H1 (cell line): ENCODE data around the gene CAMTA1. TPM values are rescaled to one million over a fixed set of nuclear protein-coding genes. Genes with fewer than 3 reads are reported as not detected.

Experiments
- CTCF ChIA-PET: fragments of 300-600 bp; sonication (Branson Sonifier 250); formaldehyde crosslinking; loops from one replicate; lab custom pipeline; 2021; ENCODE audit not compliant: partially characterized antibody; lab: Charles Lee
- POLR2A ChIA-PET: fragments of 300-600 bp; sonication (Branson Sonifier 250); formaldehyde crosslinking; loops from one replicate; lab custom pipeline; 2021; ENCODE audit warnings: inconsistent platforms; ENCODE audit not compliant: partially characterized antibody; lab: Charles Lee
- DNase-seq, 2 experiments: peaks; one replicate each; pipeline versions ENCODE4 v3.0.0 to v3.0.0-alpha.2; 2010 to 2022; ENCODE audit warnings: low spot score in 2 of 2, low read depth in 1 of 2, mixed read lengths in 1 of 2
- FAIRE-seq: peaks from 2 replicates; lab custom pipeline; 2011; peaks lifted over from hg19 to GRCh38; lab: Jason Lieb, UNC
- H2AFZ ChIP-seq: 2 replicates; pipeline ENCODE4 v1.8.1; 2012; ENCODE audit warnings: low read length, inconsistent platforms
- H2AK5ac ChIP-seq: 2 replicates; pipeline ENCODE4 v1.6.1; 2013; ENCODE audit warnings: low read depth, low read length
- H2BK120ac ChIP-seq: replicated peaks from 2 replicates; pipeline ENCODE3; 2013; ENCODE audit warnings: low read depth, low read length, inconsistent platforms
- H2BK12ac ChIP-seq: 2 replicates; pipeline ENCODE4 v1.6.1; 2013; ENCODE audit warnings: low read depth, low read length
- H2BK15ac ChIP-seq: 2 replicates; pipeline ENCODE4 v1.6.1; 2013; ENCODE audit warnings: low read length
- H2BK20ac ChIP-seq: 2 replicates; pipeline ENCODE4 v1.6.1; 2013; ENCODE audit warnings: low read length
- H2BK5ac ChIP-seq: 2 replicates; pipeline ENCODE4 v1.6.1; 2013; ENCODE audit warnings: low read depth, low read length
- H3K14ac ChIP-seq: 2 replicates; pipeline ENCODE4 v1.6.1; 2013; ENCODE audit warnings: inconsistent platforms; ENCODE audit not compliant: insufficient read length
- H3K18ac ChIP-seq: 2 replicates; pipeline ENCODE4 v1.6.1; 2013; ENCODE audit warnings: low read length; ENCODE audit errors: extremely low read depth
- H3K23ac ChIP-seq: 2 replicates; pipeline ENCODE4 v1.6.1; 2013; ENCODE audit warnings: inconsistent platforms; ENCODE audit not compliant: insufficient read length
- H3K23me2 ChIP-seq: 2 replicates; pipeline ENCODE4 v1.6.1; 2013; ENCODE audit warnings: low read depth, low read length
- H3K27ac ChIP-seq: 2 replicates; pipeline ENCODE4 v1.6.1; 2011; ENCODE audit warnings: low read depth, low read length, inconsistent platforms
- H3K27me3 ChIP-seq, 4 experiments: replicated peaks in 1 of 4; 1 replicate in 1 of 4; 2 replicates in 3 of 4; pipeline versions ENCODE4 v1.6.1 to v1.8.1; 2011 to 2013; ENCODE audit warnings: low read length in 3 of 4, mild to moderate bottlenecking in 3 of 4, inconsistent platforms in 2 of 4, mixed read lengths in 2 of 4, moderate library complexity in 1 of 4; ENCODE audit not compliant: control insufficient read depth in 3 of 4, insufficient read depth in 3 of 4; ENCODE audit errors: extremely low read depth in 1 of 4
- H3K36me3 ChIP-seq, 4 experiments: 2 replicates each; pipeline versions ENCODE4 v1.6.1 to v1.8.1; 2011 to 2013; ENCODE audit warnings: mild to moderate bottlenecking in 4 of 4, low read length in 3 of 4, moderate library complexity in 2 of 4, control low read depth in 1 of 4, inconsistent platforms in 1 of 4; ENCODE audit not compliant: insufficient read depth in 4 of 4, control insufficient read depth in 2 of 4
- H3K4ac ChIP-seq: replicated peaks from 2 replicates; pipeline ENCODE3; 2013; ENCODE audit warnings: low read length, low read depth, mixed read lengths, inconsistent platforms; ENCODE audit not compliant: insufficient read length
- H3K4me1 ChIP-seq, 4 experiments: replicated peaks in 1 of 4; 1 replicate in 1 of 4; 2 replicates in 3 of 4; pipeline versions ENCODE4 v1.6.1 to v1.8.1; 2011 to 2013; ENCODE audit warnings: low read length in 3 of 4, inconsistent platforms in 2 of 4, mixed read lengths in 1 of 4; ENCODE audit not compliant: insufficient read depth in 4 of 4, control insufficient read depth in 3 of 4
- H3K4me2 ChIP-seq, 2 experiments: 2 replicates each; pipeline versions ENCODE4 v1.6.1 to v1.8.1; 2011 to 2013; ENCODE audit warnings: low read depth in 2 of 2, low read length in 2 of 2, control low read depth in 1 of 2, inconsistent platforms in 1 of 2, mild to moderate bottlenecking in 1 of 2; ENCODE audit not compliant: insufficient read depth in 1 of 2
- H3K4me3 ChIP-seq, 4 experiments: fragments of 200-600, 300-600 bp in 1 of 4; sonication (generic), shearing (Covaris generic), sonication (Bioruptor Twin) in 1 of 4; 2 replicates each; pipeline versions ENCODE4 v1.5.1 to v1.8.1; 2011 to 2016; ENCODE audit warnings: low read length in 4 of 4, low read depth in 3 of 4, control low read depth in 2 of 4, inconsistent platforms in 2 of 4, mild to moderate bottlenecking in 2 of 4, mixed read lengths in 1 of 4, moderate library complexity in 1 of 4; ENCODE audit not compliant: insufficient read depth in 2 of 4; ENCODE audit errors: extremely low read depth in 1 of 4
- H3K56ac ChIP-seq: replicated peaks from 2 replicates; pipeline ENCODE3; 2013; ENCODE audit warnings: low read depth, mild to moderate bottlenecking, mixed read lengths, low read length, inconsistent platforms; ENCODE audit not compliant: insufficient read length
- H3K79me1 ChIP-seq: 2 replicates; pipeline ENCODE4 v1.6.1; 2013; ENCODE audit warnings: low read depth, low read length, control low read depth
- H3K79me2 ChIP-seq, 2 experiments: 2 replicates each; pipeline versions ENCODE4 v1.6.1 to v1.8.1; 2012 to 2013; ENCODE audit warnings: low read length in 2 of 2, mild to moderate bottlenecking in 2 of 2, inconsistent platforms in 1 of 2; ENCODE audit not compliant: insufficient read depth in 2 of 2, control insufficient read depth in 1 of 2
- H3K9ac ChIP-seq, 4 experiments: replicated peaks in 1 of 4; 1 replicate in 1 of 4; 2 replicates in 3 of 4; pipeline versions ENCODE4 v1.6.1 to v1.8.1; 2011 to 2013; ENCODE audit warnings: low read depth in 3 of 4, low read length in 3 of 4, control low read depth in 2 of 4, mild to moderate bottlenecking in 2 of 4, moderate library complexity in 2 of 4, inconsistent platforms in 1 of 4; ENCODE audit errors: extremely low read depth in 1 of 4
- H3K9me3 ChIP-seq, 2 experiments: 2 replicates each; pipeline versions ENCODE4 v1.6.1 to v1.8.1; 2012 to 2013; ENCODE audit warnings: mild to moderate bottlenecking in 2 of 2, moderate library complexity in 2 of 2, control low read depth in 1 of 2, inconsistent platforms in 1 of 2, low read depth in 1 of 2, low read length in 1 of 2, mixed read lengths in 1 of 2; ENCODE audit not compliant: insufficient read depth in 2 of 2
- H4K20me1 ChIP-seq, 2 experiments: replicated peaks in 1 of 2; 2 replicates each; pipeline versions ENCODE3 to v1.8.1; 2011 to 2013; ENCODE audit warnings: inconsistent platforms in 2 of 2, low read length in 2 of 2, mild to moderate bottlenecking in 1 of 2; ENCODE audit not compliant: insufficient read depth in 2 of 2, control insufficient read depth in 1 of 2
- H4K5ac ChIP-seq: 2 replicates; pipeline ENCODE4 v1.6.1; 2013; ENCODE audit warnings: low read length, low read depth, mixed read lengths, inconsistent platforms; ENCODE audit not compliant: insufficient read length
- H4K8ac ChIP-seq: 2 replicates; pipeline ENCODE4 v1.8.0; 2013; ENCODE audit warnings: mild to moderate bottlenecking, moderate library complexity, low read length, inconsistent platforms; ENCODE audit not compliant: insufficient read depth; ENCODE audit errors: extremely low read depth
- H4K91ac ChIP-seq: replicated peaks from 2 replicates; pipeline ENCODE3; 2013; ENCODE audit warnings: low read length, mixed read lengths, inconsistent platforms; ENCODE audit not compliant: insufficient read length
- CEBPB ChIP-seq: IDR thresholded peaks from 2 replicates; pipeline ENCODE4 v1.6.1; 2012; ENCODE audit warnings: low read depth, low read length
- CHD1 ChIP-seq: IDR thresholded peaks from 2 replicates; pipeline ENCODE4 v1.6.1; 2012; ENCODE audit warnings: low read depth, low read length, improper control_type of control experiment
- HDAC2 ChIP-seq, 2 experiments: fragments of 300-600 bp in 1 of 2; sonication (generic) in 1 of 2; IDR thresholded peaks; 2 replicates each; pipeline ENCODE4 v1.6.1; 2011 to 2012; ENCODE audit warnings: low read depth in 2 of 2, low read length in 2 of 2, mild to moderate bottlenecking in 2 of 2, moderate library complexity in 2 of 2, borderline replicate concordance in 1 of 2, inconsistent platforms in 1 of 2
- POU5F1 ChIP-seq: IDR thresholded peaks from 2 replicates; pipeline ENCODE4 v1.6.1; 2011; ENCODE audit warnings: low read depth, mild to moderate bottlenecking, low read length, moderate library complexity
- ZNF274 ChIP-seq: IDR thresholded peaks from 2 replicates; pipeline ENCODE4 v1.7.0; 2012; ENCODE audit warnings: low read length, borderline replicate concordance; ENCODE audit errors: extremely low read depth
- WGBS, 2 experiments: shearing (Covaris generic) in 1 of 2; methylation state at CpG; one replicate each; pipeline versions ENCODE4 v1.1.6 to v1.1.7; 2013 to 2015; ENCODE audit warnings: low lambda C conversion rate in 2 of 2, mixed read lengths in 2 of 2, inconsistent platforms in 1 of 2, low coverage in 1 of 2, missing lambda C conversion rate in 1 of 2; ENCODE audit not compliant: insufficient replicate concordance in 2 of 2, insufficient coverage in 1 of 2, insufficient read length in 1 of 2; ENCODE audit errors: extremely low coverage in 1 of 2, missing lambda C conversion rate in 1 of 2; 5-methylcytosine and 5-hydroxymethylcytosine counted together
- polyA plus RNA-seq, 7 experiments: library from polyadenylated mRNA; depleted of rRNA in 3 of 7; stranded (reverse) in 5 of 7; unstranded in 2 of 7; fragments of >200 nt in 5 of 7; fragments of 200-250 nt in 2 of 7; gene quantifications; 1 replicate in 5 of 7; 2 replicates in 1 of 7; 4 replicates in 1 of 7; pipeline versions ENCODE4 v1.2.1 to v1.2.3, GENCODE V29; 2011 to 2013; ENCODE audit warnings: missing spikeins in 2 of 7, mixed read lengths in 2 of 7
- total RNA-seq: library from RNA; stranded (reverse); fragmentation: NEBNext Ultra II Directional; extraction: Animal tissue kit (Norgen Biotek cat#: 25700); gene quantifications from 2 replicates; pipeline ENCODE4 v1.2.1, GENCODE V29; 2021
- TF ChIP-seq, protein P1 (sequence below), 3 experiments: IDR thresholded peaks; 1 replicate in 2 of 3; 2 replicates in 1 of 3; pipeline versions ENCODE4 v1.5.1 to v1.6.1; 2011; ENCODE audit warnings: low read length in 3 of 3, mild to moderate bottlenecking in 3 of 3, inconsistent platforms in 2 of 3, low read depth in 1 of 3, moderate library complexity in 1 of 3; ENCODE audit not compliant: insufficient read depth in 1 of 3; ENCODE audit errors: control extremely low read depth in 1 of 3
- TF ChIP-seq, protein P2 (sequence below): IDR thresholded peaks from 2 replicates; pipeline ENCODE4 v1.6.1; 2012; ENCODE audit warnings: low read length, inconsistent platforms

CAMTA1 gene
- total and polyA plus RNA-seq, 2 of the 8 experiments (the other 6 are each of a cell fraction or from before 2014, with no cell fraction given) = 65.0 to 119 TPM

DNA sequence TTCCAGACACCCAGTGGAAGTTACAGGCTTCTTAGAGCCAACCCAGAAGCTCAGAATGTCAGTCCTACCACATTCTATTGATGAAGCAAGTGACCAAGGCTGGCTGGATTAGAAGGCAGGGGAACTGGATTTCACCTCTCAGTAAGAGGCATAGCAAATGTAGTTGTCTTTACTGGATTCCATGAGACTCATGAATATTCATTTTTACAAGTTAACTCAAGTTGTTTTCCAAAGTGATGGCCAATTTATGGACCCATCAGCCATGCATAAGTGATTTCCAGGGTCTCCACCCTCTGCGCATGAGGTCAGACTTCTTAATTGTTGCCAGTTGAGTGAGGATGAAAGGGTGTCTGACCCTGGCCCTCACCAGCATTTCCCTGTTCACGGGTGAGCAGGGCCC, 559.0 kb downstream of the CAMTA1 start:
- Histone ChIP-seq H3K27ac (no peak overlapping the region), H3K9ac (no peak overlapping the region), H2BK5ac (no peak overlapping the region), H3K14ac (no peak overlapping the region), H2BK15ac (no peak overlapping the region), H3K79me2 (no peaks in the 10 kb centered on the region), H3K36me3 (no peaks in the 10 kb centered on the region), H3K4me3 (no peak overlapping the region), H2BK120ac (no peak overlapping the region), H3K79me1 (no peaks in the 10 kb centered on the region), H3K56ac (no peak overlapping the region), H4K5ac (no peak overlapping the region), H4K91ac (no peak overlapping the region), H4K20me1 (no peaks in the 10 kb centered on the region), H2BK20ac (no peak overlapping the region), H3K9me3 (no peaks in the 10 kb centered on the region), H3K4me1 (no peaks in the 10 kb centered on the region; a peak in 2 of 7 replicates), H3K23ac (no peak overlapping the region), H3K4me2 (no peak overlapping the region), H2BK12ac (no peak overlapping the region), H3K4ac (no peak overlapping the region), H3K23me2 (peaks cover 2% of the 10 kb centered on the region; the same call in 1 of the 2 replicates), H2AK5ac (no peak overlapping the region), H3K27me3 (no peaks in the 10 kb centered on the region; a peak in 1 of 7 replicates), H4K8ac (no peak overlapping the region), H2AFZ (no peak overlapping the region), H3K18ac (no peak overlapping the region)
- DNase-seq (no peak), FAIRE-seq (no peak)
- TF ChIP-seq POU5F1 (no peak), CEBPB (no peak), ZNF274 (no peak), HDAC2 (IDR thresholded peaks at IDR 0.05; ENCODE audit: borderline replicate concordance in 1 of 2, low read depth in 2 of 2, low read length in 2 of 2) (no peak), CHD1 (no peak)
- TF ChIP-seq, protein P1, sequence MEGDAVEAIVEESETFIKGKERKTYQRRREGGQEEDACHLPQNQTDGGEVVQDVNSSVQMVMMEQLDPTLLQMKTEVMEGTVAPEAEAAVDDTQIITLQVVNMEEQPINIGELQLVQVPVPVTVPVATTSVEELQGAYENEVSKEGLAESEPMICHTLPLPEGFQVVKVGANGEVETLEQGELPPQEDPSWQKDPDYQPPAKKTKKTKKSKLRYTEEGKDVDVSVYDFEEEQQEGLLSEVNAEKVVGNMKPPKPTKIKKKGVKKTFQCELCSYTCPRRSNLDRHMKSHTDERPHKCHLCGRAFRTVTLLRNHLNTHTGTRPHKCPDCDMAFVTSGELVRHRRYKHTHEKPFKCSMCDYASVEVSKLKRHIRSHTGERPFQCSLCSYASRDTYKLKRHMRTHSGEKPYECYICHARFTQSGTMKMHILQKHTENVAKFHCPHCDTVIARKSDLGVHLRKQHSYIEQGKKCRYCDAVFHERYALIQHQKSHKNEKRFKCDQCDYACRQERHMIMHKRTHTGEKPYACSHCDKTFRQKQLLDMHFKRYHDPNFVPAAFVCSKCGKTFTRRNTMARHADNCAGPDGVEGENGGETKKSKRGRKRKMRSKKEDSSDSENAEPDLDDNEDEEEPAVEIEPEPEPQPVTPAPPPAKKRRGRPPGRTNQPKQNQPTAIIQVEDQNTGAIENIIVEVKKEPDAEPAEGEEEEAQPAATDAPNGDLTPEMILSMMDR (IDR thresholded peaks at IDR 0.05; ENCODE audit: control extremely low read depth in 1 of 3, insufficient read depth in 1 of 3, low read depth in 1 of 3, low read length in 3 of 3) = no peak
- TF ChIP-seq, protein P2, sequence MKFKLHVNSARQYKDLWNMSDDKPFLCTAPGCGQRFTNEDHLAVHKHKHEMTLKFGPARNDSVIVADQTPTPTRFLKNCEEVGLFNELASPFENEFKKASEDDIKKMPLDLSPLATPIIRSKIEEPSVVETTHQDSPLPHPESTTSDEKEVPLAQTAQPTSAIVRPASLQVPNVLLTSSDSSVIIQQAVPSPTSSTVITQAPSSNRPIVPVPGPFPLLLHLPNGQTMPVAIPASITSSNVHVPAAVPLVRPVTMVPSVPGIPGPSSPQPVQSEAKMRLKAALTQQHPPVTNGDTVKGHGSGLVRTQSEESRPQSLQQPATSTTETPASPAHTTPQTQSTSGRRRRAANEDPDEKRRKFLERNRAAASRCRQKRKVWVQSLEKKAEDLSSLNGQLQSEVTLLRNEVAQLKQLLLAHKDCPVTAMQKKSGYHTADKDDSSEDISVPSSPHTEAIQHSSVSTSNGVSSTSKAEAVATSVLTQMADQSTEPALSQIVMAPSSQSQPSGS = no peak
- ChIA-PET POLR2A (interaction anchor here (0.7 kb wide), 1 partner anchor 132 kb away, joined by 4 read pairs; no protein-coding TSS in a partner anchor), CTCF (interaction anchor here (1.0 kb wide), 1 partner anchor 110 kb away, joined by 3 read pairs; no protein-coding TSS in a partner anchor)
- WGBS, 2 experiments = 69% methylated on average over 2 of the region's 2 CpGs; no CpG with 5 or more reads in 1 of the 2 experiments
